ENCODE data around the gene DDX4. TPM values are rescaled to one million over a fixed set of nuclear protein-coding genes. Genes with fewer than 3 reads are reported as not detected.
"Not testable (repeated sequence)": the region's sequence is repeated elsewhere in the genome, so short reads cannot be mapped to it uniquely, and the experiment has no call there.

DDX4 gene
- total RNA-seq, 1 donor from 2014 or later = not detected

DNA sequence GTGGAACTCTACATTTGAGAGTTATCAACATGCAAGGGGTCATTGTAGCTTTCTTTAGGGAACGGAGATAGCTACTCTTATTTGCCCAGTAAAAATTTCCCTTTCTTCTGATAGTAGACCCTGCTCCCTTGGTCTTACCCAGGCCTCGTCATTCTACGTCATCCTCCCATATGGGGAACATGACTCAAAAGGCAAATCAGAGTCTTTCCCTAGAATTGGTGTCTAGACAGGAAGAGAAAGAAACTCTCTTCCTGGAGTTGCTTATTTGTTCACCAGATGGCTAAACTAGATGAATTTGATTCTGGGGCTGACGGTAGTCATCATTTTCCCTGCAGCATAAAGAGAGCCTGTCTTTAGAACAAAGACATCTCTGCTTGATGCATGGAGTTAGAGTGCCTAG lies 13.6 kb upstream of the DDX4 start:
- no peak for DNase-seq

DNA sequence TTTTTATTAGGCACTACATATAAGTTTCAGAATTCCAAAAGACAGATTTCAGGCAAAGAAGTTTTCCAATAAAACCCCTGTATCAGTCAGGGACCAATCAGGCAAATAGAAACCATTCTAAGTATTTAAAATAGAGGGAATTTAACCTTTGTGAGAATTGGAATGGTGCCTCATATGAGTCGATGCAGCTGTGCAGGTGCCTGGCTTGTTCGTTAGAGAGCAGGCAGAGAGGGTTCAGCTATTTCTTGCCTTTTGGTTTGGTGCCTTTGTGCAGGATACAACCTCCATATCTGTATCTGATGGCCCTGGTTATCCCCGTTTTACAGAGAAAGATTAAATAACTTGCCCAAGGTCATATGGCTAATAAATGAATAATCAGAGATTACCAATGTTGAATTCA lies 6.0 kb upstream of the DDX4 start:
- no peak for DNase-seq

- no peak for DNase-seq
Measured at GRCh38 chr5:55732585-55732984, 5.3 kb upstream of the DDX4 start.

DNA sequence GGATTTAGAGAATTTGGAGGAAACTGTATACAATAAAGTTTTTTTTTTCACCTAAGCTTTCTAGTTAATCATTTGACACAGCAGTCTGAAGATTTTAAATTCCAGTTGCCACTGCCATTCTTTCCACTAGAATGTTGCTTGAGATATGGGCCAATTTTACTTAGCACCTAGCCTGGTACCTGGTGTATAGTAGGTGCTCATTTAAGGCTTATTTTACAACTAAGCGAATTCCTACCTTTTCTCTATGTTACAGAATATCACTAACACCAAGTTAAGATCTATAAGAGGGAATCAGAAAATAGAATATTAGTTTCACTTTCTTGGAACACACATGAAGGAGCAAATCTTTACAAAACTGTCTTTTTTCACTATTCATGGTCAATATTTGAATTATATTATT lies 3.2 kb upstream of the DDX4 start:
- DNase-seq = no peak

DNA sequence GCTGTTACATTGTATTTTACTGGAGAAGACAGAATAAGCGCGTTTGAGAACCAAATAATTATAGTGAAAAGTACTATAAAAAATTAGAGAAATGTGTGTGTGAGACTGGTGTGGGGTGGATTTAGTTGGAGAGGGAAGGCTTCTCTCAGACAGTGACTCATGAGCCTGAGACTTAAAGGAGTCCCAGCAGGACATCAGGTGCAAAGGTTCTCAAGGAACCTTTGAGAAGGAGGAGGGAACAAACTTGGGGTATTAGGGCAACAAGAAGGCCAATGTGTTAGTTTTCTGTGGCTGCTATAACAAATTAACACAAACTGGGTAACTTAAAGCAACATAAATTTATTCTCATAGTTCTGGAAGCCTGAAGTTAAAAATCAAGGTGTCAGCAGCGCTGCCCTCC lies 4.9 kb downstream of the DDX4 start:
- no peak for DNase-seq

- DNase-seq = no peak
Measured at GRCh38 chr5:55747778-55748318, 10.0 kb downstream of the DDX4 start.

- DNase-seq = no peak
Measured at GRCh38 chr5:55749387-55749786, 11.5 kb downstream of the DDX4 start.

DNA sequence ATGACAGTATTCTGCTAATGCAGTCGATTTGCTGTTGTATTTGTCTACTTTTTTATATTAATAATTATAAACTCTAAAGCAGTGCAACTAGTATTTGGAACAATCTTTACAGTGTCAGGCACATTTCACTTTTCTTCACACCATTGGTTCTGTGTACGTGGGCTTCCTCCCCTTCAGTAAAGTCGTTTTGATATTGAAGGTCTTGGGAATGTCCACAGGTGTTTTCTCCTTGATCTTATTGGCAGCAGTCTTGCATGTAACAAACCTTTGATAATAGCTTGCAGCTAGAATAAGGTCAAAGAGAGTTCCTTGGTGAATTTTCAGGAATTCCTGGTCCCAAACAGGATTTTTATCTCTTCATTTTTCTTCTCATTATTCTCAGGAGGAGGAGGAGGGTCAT lies 12.2 kb downstream of the DDX4 start:
- DNase-seq = no peak

- no peak for DNase-seq
Measured at GRCh38 chr5:55750499-55750898, 12.6 kb downstream of the DDX4 start.

DNA sequence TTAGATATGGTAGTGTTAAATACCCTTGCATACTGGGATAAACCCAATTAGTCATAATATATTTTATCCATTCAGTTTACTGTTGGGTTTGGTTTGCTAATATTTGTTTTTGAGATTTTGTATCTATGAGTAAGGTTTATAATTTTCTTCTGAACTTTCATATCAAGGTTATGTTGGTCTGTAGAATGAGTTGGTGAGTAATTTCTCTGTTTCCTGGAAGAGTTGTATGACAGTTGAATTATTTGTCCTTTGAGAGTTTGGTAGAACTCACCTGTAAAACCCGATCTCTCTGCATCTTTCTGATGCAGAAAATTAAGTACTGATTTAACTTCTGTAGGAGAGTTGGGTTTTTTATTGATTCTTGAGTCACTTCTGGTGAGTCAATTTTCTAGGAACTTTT lies 20.4 kb downstream of the DDX4 start:
- DNase-seq = no peak

DNA sequence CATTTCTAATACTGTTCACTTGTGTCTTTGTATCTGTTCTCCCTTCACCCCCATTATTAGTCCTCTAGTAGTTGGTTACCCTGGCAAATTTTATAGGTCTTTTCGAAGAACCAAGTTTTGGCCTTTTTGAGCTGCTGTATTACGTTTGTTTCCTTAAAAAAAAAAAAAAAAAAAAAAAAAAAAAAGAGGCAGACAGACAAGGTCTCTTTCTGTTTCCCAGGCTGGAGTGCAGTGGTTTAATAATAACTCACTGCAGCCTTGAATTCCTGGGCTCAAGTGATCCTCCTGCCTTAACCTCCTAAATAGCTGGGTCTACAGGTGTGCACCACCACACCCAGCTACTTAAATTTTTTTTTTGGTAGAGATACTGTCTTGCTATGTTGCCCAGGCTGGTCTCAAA lies 20.9 kb downstream of the DDX4 start:
- no peak for DNase-seq

GRCh38 chr5:55761721-55762120 lies 23.9 kb downstream of the DDX4 start:
- DNase-seq = not testable (repeated sequence)

- no peak for DNase-seq
Measured at GRCh38 chr5:55763746-55764420, 26.0 kb downstream of the DDX4 start.

GRCh38 chr5:55768279-55768678 lies 30.4 kb downstream of the DDX4 start:
- DNase-seq = no peak

GRCh38 chr5:55771175-55771655 lies 33.4 kb downstream of the DDX4 start:
- no peak for DNase-seq

GRCh38 chr5:55773057-55773456 lies 35.2 kb downstream of the DDX4 start:
- no peak for DNase-seq

GRCh38 chr5:55777332-55777731 lies 39.5 kb downstream of the DDX4 start:
- no peak for DNase-seq

GRCh38 chr5:55800924-55801323 lies 63.1 kb downstream of the DDX4 start:
- no peak for DNase-seq

- not testable (repeated sequence) for DNase-seq
Measured at GRCh38 chr5:55808814-55809213, 71.0 kb downstream of the DDX4 start.

- DNase-seq = not testable (repeated sequence)
Measured at GRCh38 chr5:55815939-55816338, 78.1 kb downstream of the DDX4 start.

DNA sequence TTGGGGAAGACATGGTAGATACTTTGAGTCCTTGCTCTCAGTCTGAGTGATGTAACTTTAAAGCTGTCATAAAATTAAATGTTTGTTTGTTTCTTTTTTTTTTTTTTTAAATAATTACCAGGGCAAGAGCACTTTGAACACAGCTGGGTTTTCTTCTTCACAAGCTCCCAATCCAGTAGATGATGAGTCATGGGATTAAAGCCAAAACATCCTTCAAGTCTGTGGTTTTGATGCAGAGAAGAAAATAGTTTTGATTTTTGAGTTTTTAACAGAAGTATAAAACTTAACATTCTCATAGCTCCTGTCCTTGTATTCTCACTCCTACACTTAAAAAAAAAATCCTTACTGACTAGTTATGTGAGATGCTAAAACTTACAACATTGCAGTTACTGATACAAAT lies 78.5 kb downstream of the DDX4 start:
- DNase-seq = no peak

DNA sequence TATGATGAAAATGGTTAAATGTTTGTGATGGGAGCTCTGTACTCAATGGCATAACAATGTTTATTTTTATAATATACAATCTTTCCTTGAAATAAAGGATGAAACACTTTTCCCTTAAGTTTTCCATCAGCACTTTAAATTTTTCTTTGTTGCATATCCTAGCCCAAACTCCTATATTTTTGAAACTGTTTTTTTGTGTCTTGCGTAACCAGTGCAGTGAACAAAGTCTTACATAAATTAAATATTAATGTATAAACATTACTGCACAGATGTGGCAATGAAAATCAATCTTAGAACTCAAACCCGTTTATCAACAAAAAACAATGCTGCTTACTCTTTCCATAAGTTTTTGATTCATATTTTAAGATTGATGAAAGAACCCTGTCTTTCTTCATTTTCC lies 79.2 kb downstream of the DDX4 start:
- DNase-seq = no peak

- no peak for DNase-seq
Measured at GRCh38 chr5:55820488-55820887, 82.6 kb downstream of the DDX4 start.

DNA sequence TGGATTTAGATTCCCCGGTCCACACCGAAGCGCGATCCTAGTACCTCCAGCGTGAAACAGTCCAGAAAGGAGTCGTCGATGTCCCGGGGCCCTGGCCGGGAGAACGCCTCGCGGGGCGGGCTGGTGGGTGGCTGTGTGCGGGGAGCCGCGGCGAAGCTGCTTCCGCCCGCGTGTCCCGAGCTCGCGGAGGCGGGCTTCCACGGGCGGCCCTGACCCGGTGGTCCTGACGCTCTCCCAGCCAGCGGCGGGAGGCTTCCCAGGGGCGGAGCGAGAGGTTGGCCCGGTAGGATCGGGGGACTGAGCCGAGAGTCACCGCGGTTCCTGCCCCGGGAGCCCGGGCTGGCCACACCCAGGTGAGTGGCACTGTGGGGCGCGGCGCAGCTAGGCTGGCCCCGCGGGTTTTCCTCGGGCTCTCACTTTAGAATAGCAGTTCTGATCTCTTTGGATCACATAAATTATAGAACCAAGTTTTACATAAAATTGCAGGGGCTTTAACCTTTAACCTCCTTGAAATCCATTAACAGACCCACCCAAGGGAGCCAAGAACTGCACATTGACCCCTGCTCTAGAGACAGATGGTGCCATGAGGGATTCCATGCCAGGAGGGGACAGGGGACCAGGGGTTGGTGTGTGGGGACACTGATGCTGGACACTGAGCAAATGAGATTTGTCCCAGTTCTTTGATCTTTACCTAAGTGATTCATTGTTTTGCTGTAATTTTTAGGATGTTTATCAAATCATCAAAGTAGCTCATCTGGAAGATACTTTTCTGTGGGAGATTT lies 84.1 kb downstream of the DDX4 start:
- DNase-seq = no peak

Measured in skin of body (tissue), 2 donors.